ENCODE data around the gene EFEMP2. TPM values are rescaled to one million over a fixed set of nuclear protein-coding genes. Genes with fewer than 3 reads are reported as not detected.

Gene EFEMP2
- total and polyA plus RNA-seq, 2 experiments from 2014 or later = 161 to 216 TPM

GRCh38 chr11:65867284-65868071 is 5.1 kb downstream of the EFEMP2 start:
- no peak overlapping the region for H3K4me3 ChIP-seq
- H3K36me3 ChIP-seq = peaks cover 51% of the 10 kb centered on the region
- no peaks in the 10 kb centered on the region for H3K27me3 ChIP-seq
- H3K9me3 ChIP-seq (ENCODE audit: low read depth) = no peaks in the 10 kb centered on the region
- DNase-seq (ENCODE audit: low read depth in 1 of 2, low spot score in 1 of 2) = peak in 1 of 2 donors; percentile 23
- H3K27ac ChIP-seq = peak overlapping the region; percentile 11
- H3K4me1 ChIP-seq (ENCODE audit: low read depth) = no peaks in the 10 kb centered on the region
- TF ChIP-seq CTCF (IDR thresholded peaks at IDR 0.05; ENCODE audit: low read depth, low read length) = no peak

GRCh38 chr11:65866509-65867283 is 5.9 kb downstream of the EFEMP2 start:
- Histone ChIP-seq H3K4me1 (ENCODE audit: low read depth) (no peaks in the 10 kb centered on the region), H3K27ac (peak overlapping the region; percentile 11), H3K4me3 (no peak overlapping the region), H3K27me3 (no peaks in the 10 kb centered on the region), H3K9me3 (ENCODE audit: low read depth) (no peaks in the 10 kb centered on the region), H3K36me3 (peaks cover 55% of the 10 kb centered on the region)
- no peak for TF ChIP-seq CTCF (IDR thresholded peaks at IDR 0.05; ENCODE audit: low read depth, low read length)
- no peak for DNase-seq (ENCODE audit: low read depth in 1 of 2, low spot score in 1 of 2)

- H3K27me3 ChIP-seq = no peaks in the 10 kb centered on the region
- H3K4me3 ChIP-seq = no peak overlapping the region
- TF ChIP-seq CTCF (IDR thresholded peaks at IDR 0.05; ENCODE audit: low read depth, low read length) = no peak
- no peaks in the 10 kb centered on the region for H3K4me1 ChIP-seq (ENCODE audit: low read depth)
- no peak for DNase-seq (ENCODE audit: low read depth in 1 of 2, low spot score in 1 of 2)
- H3K9me3 ChIP-seq (ENCODE audit: low read depth) = no peaks in the 10 kb centered on the region
- peaks cover 55% of the 10 kb centered on the region for H3K36me3 ChIP-seq
- H3K27ac ChIP-seq = no peak overlapping the region
Measured at GRCh38 chr11:65865550-65866172, 6.9 kb downstream of the EFEMP2 start.

GRCh38 chr11:65864706-65865471 is 7.7 kb downstream of the EFEMP2 start:
- H3K9me3 ChIP-seq (ENCODE audit: low read depth) = no peaks in the 10 kb centered on the region
- TF ChIP-seq CTCF (IDR thresholded peaks at IDR 0.05; ENCODE audit: low read depth, low read length) = no peak
- no peak for DNase-seq (ENCODE audit: low read depth in 1 of 2, low spot score in 1 of 2)
- H3K4me3 ChIP-seq = no peak overlapping the region
- no peak overlapping the region for H3K27ac ChIP-seq
- no peaks in the 10 kb centered on the region for H3K27me3 ChIP-seq
- peaks cover 55% of the 10 kb centered on the region for H3K36me3 ChIP-seq
- peaks cover 1% of the 10 kb centered on the region for H3K4me1 ChIP-seq (ENCODE audit: low read depth)

Measured in cardiac muscle cell (in vitro differentiated cells and primary cell).